GM19397 (cell line): ENCODE results near the gene SGMS1.
"Not testable (repeated sequence)": the region's sequence is repeated elsewhere in the genome, so short reads cannot be mapped to it uniquely, and the experiment has no call there.

Source experiments
- ATAC-seq: cut with Tn5 transposase; IDR thresholded peaks from one replicate; pipeline ENCODE4 v1.9.1; 2021; ENCODE audit warnings: mild to moderate bottlenecking, moderate library complexity; ENCODE audit not compliant: unreplicated experiment

SGMS1 gene

DNA sequence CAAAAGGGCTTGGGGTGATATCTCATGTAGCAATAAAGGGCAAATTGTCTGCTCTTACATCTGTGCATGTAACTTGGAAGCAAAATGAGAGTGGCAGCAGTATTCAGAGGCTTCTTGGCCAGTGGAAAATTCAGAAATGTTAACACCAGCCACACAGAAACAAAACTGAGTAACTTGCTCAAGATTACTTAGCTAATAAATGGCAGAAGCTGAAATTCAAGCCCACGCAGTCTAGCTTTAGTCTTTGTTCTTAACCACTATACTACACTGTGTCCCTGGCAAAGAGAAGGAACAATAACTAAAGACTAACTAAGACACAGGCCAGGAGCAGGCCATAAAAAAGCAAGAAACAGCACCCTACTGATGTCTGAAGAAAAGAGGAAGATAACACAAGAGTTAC is 186.5 kb downstream of the SGMS1 start:
- no peak for ATAC-seq

DNA sequence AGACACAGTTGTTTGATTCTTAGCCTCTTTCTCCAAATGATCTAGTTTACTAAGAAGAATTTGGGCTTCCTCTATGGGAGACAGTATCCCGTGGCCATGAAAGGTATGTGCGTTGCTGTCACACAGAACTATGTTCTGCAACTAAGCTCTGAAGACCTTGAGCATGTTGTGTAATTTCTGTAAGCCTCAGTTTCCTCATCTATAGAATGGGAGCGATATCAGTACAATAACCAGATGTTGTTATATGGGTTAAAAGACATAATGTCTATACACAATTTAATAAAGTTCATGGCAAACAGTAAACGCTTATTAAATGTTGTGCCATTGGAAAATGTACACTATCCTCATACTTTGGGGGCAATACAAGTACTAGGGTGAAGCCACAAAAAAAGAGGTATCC is 187.0 kb downstream of the SGMS1 start:
- no peak for ATAC-seq

DNA sequence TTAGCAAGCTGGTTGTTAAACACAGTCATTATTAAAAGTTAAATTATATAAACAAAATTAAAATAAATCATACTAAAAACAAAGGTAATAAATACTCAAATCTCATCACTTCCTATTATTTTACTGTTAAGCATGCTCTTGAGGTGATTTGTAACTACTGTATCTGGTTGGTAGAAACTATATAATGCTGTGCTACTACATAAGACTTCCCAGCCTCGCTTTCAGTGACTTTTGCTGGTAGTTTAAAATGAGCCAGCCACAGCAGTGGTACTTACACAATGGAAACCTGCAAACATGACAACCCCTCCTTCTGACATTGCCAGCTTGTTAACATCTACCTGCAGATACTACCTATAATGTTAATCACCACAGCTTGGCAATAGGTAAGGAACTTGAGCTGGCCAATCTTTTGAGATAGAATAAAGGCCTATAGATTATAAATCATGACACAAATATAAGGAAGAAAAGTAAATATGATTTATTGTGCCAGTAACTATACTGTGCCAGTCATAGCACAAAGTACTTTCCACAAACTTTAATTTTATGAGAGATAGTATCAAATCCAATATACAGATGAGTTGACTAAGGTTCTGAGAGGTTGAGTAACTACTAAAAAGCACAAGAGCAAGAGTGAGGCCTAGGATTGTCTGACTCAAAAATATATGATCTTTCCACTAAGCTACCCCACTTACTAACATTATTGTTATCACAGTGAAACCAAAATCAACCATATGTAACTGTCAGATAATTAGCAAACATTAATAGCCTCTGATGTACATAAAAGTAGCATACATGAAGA is 191.3 kb downstream of the SGMS1 start:
- ATAC-seq, result peak; percentile 29

DNA sequence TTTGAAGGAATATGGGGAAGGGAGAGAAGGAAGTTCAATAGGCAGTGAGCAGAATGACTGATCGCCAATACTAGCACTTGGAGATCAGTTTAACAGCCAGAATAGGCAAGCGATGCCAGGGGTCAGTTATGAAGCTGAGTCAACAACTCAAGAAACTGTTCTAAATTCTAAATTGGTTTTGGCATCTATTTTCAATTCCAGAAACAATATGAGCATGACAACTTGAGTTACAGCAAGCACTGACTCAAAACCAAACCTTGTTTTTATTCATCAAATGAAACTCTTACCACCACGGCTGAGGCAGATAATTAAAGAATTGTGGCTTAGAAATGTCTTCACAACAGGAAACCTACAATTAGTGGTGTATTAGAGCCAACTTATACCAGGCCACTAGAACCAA is 192.0 kb downstream of the SGMS1 start:
- ATAC-seq, result peak; percentile 73

DNA sequence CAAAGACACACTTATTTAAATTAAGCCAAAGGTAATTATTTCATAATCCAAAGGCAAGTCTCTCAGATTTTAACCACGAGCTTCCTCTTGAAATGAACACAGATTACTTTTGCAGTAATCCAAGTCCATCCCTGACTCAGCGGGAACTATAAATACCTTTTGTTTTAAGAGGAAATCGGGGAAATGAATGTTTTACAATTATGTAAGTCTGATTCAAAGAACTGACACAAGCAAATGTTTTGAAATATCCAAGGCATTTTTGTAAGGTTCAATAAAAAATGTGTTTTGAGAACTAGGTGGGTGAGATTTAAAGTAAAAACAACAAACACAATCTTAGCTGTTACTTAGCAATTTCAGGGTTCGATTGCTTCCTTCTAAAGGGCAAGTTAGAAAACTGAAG is 192.6 kb downstream of the SGMS1 start:
- ATAC-seq, result no peak

DNA sequence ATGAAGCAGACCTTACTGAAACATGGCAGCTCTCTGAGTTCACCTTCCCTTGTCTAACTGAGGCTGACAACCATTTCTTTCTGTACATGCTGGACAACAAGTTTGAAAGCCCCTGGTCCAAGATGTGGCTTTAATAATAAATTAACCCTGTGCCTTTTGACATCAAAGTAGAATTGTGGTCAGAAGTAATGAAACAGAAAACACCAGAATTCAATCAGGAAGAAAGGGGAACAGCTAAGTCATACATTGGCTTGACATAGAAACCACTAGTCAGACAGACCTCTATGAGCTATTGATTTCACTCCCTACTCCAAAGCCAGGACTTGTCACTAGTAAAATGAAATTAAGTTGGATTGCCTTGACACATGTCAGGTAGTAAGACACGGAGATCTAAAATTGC is 197.3 kb downstream of the SGMS1 start:
- no peak for ATAC-seq

DNA sequence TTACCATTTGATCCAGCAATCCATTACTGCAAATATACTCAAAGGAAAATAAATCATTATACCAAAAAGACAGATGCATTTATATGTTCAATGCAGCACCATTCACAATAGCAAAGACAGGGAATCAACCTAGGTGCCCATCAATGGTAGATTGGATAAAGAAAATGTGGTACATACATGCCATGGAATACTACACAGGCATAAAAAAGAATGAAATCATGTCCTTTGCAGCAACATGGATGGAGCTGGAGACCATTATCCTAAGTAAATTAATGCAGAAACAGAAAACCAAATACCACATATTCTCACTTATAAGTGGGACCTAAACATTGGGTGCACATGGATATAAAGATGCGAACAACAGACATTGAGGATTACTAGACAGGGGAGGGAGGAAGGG is 198.5 kb downstream of the SGMS1 start:
- ATAC-seq, result not testable (repeated sequence)

DNA sequence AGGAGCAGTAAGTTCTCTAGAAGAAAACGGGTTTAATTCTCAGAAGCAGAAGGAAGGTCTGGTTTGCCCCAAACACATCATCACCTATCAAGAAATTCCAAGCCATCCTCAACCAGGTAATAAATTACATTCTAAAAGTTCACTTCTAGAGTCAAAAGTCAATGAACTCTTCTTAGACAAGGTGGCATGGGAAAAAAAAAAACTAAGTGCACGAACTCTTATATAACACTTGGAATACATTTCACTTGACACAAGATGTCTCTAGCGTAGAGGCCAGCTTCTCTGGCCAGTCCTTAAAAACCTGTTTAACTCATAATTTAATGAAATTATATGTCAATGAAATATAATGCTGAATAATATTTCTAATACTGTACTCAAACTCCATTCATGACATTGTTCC is 200.3 kb downstream of the SGMS1 start:
- ATAC-seq, result no peak

DNA sequence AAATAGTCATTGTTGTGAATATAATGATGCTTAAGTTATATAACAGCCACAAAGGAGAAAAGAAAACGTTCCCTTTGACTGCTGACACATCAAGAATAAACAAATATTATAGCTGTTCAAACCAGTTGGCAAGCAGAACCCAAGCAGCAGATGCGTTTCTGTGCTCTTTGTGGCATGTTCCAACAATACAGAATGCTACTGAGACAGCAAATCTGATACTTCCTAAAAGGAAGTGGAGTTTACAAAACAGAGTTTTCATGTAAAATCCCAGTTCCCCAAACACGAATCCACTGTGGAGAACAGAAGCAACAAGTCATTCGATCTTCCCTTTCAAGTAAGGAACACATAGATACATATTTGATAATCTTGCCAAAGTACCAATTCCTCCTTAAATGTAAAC is 201.5 kb downstream of the SGMS1 start:
- no peak for ATAC-seq

DNA sequence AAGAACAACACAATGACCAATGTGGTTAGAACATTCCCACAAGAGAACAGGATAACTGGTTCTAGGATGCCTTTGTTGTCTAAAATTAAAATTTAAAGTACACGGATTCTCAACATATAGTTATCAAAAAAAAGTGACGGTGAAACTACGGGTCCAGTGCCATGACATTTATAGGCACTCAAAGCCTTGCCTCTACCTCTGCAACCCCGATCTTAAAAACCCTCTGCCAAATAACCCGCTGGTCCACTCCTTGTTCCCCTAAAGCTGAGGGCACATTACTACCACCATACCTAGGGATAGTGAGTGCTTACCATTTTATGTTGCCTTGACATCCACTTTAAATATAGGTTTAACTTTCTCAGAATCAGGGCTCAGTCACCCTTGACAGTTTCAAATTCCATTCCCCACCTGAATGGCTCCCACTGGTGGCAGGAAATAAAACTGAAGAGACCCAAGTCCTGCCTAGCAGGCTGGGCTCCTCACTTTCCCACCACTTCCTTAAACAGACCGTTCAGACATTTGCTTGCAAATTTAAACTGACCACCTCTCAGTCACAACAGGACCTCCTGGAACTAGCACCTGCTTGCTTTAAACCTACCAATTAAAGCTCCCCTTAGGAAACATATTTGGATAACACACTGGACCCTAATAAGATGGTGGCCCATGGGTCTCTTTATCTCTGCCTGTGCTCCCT is 202.6 kb downstream of the SGMS1 start:
- peak; percentile 29 for ATAC-seq

DNA sequence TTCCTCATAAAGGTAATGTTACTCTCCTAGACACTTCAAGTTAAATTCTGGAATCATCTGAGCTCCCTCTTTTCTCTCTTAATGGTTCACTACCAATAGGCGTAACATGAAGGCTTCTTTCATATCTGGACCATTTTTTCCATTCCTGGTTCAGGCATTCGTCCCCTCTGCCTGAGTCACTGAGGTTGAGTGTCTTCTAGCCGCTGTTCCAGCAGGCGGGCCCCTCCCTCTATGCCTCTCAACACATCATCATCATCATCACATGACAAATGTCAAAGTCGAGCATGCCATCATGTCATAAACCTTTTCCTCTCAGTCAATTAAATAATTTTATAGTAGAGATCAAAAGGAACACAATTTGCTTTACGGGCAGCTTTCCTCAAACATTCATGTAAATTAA is 203.6 kb downstream of the SGMS1 start:
- ATAC-seq, result no peak

DNA sequence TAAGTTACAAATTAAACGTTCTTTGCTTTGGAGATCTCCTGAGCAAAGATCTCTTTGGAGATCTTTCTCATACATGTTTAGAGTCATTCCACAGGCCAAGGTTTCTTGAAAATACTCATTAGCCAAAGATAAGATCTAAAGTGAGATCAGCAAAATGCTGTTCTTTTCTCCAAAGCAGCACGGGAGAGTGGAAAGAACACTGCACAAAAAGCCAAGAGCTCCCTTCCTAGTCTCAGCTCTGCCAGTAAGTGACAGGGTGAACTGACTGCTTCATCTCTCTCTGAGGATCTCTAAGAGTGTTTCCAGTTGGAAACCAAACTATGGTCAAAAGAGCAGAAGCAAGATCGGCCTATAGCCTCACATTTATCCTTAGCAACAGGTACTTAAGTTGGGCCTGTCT is 204.0 kb downstream of the SGMS1 start:
- no peak for ATAC-seq

DNA sequence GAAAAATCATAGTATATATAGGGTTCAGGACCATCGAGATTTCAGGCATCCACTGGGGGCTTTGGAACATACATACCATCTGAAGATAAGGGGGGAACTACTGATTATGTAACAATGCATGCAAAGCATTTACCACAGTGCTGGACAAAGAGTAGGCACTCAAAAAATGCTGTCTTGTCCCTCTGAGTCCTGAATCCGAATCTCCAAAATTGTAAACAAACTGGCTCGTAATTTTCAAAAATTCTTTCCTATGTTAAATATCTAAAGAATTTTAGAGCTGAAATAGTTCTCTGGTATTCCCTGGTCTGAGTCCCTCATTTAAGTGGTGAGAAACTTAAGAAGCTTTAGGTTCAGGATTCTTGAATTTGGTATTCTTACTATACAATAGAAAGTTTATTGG is 204.7 kb downstream of the SGMS1 start:
- ATAC-seq, result no peak

DNA sequence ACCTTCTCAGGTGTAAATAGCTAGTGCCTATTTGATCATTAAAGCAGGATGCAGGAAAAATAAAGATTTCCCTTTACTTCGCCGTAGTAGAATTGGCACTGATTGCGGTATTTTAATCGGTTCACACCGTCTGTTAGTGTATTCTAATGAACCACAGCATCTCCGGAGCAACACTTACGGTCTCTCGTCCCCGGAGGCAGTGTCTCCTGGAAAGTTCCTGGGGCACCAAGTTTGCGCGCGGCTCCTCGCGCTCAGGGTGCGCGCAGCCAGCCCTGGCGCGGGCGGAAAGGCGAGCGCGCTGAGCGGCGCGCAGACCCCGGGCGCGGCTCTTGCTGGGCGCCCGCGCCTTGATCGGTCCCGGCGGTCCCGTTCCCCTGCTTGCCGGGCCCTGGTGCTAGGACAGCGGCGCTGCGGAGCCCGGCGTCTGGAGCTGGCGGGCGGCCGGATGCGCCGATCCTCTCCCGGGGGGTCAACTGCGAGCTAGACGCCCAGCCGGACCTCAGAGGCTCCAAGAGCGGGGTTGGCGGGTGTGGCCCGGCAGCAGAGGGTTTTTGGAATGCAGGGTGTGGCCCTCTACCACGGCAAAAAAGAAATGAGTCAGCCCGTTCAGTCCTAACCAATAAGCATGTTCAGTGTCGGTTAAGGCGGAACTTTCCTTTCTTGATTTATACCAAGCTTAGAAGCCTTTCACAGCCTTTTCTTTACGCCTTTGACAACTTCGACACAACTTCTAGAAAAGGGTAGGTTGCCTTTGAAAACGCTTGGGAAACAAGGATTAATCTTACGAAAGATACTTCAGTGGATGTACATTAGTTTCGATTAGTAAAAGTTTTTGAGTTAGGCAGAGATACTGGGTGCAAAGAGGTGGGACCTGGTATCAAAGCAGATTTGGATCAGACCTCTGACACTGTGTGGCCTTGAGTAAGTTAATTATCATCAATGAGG is 205.6 kb downstream of the SGMS1 start:
- ATAC-seq, result peak; percentile 76

DNA sequence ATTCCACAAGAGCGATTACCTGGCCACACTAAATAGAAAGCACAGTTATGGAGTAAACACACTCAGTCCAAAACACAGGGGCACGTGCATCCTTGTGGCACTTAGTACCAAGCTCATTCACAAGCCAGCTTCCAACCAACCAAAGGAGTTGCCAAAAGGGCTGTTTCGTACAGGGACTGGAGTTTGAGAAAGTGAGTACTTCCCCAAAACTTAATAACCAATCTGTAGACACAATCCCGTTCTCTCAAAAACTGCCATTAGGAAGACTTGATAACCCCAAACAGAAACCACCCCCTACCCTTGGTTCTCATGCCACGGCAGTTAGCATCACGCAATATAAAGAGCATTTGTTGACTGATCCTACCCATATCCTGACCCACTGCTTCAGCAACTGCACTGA is 206.3 kb downstream of the SGMS1 start:
- ATAC-seq, result no peak

DNA sequence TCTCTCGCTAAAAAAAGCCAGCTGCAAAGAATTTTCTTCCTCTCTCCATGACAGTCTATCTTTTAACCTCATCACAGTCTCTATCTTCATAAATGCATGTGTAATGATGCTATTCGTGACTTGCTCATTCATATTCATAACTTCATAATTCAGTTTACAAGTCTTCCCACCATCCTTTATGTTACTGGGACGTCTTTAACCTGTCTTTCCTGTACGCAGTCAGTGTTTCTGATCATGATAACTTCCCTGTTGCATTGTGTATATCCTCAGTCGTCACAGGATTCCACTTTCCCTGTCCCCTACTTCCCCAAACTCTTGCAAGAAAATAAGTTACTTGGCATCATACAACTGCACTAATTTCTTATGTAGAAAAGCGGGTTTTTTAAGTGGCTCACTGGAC is 206.9 kb downstream of the SGMS1 start:
- ATAC-seq, result no peak

DNA sequence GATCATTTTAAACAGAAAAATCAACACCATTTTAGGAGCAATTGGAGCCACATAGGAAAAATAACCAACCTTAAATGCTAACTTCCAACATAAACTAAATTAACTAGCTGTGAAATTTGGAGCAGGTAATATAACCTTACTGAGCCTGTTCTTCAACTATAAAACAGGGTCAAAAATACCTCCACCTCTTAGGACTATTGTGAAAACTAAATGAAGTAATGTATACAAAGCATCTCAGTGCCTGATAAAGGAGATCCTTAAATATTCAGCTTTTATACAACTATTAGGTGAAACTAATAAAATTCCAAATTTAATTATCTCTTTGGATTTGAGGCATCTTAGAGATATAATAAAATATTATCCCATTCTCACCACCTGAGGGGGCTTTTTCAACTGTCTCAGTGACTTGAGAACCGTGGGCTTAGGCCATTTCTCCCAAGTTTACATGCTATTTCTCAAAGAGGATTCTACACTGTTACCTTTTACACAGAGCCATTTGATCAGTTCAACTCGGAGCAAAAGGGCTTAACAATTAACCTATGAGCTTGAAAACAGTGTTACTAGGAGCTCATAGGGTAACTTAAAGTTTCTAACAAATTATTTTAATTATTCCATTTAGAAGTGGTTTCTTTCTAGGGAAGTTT is 207.5 kb downstream of the SGMS1 start:
- no peak for ATAC-seq

DNA sequence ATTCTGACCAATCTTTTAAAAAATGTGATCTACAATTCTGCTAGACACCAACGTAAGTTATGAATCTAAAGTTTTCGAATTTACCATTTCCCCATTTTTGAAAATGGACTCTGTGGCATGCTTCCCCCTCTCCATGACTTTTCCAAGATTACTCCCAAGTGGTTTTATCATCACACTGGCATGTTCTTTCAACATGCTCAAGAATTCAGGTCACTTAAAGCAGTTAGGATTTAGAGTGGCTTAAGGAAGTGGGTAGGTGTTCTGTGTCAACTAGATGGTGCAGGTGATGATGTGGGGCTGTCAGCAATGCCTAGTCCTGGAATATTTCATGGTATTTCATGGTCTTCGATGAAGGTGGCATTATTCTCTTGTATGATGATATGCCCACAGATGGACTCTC is 208.5 kb downstream of the SGMS1 start:
- no peak for ATAC-seq

DNA sequence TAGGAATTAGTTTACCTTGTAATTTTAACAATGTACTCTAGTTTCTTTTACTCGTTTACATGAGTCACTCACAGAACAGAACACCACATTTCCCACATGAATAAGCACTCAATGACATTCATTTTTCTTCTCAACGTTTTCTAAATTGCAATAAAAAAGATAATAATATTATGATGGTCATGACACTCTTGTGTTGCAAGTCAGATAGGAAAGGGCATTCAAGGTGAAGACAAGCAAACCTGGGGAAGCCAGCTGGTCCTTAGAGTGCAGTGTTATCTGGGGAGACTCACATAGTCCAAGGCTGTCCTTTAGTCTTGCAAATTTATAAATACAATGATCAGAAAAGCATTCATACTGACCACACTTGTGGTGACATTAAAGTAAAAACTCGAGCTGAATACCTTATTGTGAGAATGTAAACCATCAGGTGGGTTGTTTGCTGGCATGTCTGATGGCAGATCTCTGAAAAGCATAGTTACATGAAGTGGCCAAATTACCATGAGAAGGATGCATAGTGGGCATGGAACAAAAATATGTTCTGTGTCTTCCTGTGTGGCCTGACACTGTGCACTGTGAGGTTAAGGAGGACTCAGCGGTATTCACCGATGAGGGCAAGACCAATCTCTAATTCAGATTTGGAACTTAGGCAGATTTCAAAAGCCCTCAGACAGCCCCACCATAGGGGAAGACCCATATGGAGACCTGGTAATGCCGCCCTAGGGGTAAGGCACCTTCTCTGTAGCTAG is 213.5 kb downstream of the SGMS1 start:
- ATAC-seq, result no peak

DNA sequence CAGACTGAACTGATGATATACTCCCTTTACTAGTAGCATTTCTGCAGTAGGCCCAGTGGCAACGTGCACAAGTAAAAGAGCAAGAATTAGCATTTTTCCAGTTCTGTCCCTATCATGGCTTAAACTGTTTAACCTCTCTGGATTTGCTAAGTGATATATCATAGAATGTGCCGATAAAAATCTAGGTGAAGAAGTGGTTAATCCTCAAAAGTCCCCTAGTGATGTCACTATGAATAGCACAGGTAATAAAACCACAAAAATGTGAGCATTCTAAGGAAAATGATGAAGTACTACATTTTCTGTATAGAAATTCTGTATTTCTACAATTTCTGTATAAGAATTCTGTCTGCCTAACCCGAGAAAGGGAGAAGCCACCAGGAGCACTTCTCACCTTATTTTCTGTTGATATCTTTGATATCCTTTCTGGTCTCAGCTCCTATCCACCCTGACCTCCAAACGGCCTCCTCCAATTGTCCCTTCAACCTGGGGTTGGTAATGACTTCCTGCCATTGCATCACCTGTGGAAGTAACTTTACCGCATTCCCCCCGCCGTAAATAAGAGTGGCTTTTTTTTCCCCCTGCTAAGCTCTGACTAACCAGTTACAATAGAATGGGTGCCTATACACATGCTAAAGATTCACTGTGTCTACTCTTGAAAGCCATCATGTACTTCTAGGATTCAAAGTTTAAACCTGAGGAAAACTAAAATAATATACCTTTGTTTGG is 216.5 kb downstream of the SGMS1 start:
- ATAC-seq, result no peak
